CD4-positive, alpha-beta T cell (primary cell): ENCODE data around the gene RAPGEF5. TPM values are rescaled to one million over a fixed set of nuclear protein-coding genes. Genes with fewer than 3 reads are reported as not detected.

ENCODE experiments used
- ATAC-seq: fragments of 200-7000 bp; cut with Tn5 transposase; one replicate; pipeline ENCODE4 v1.10.0; 2022; ENCODE audit warnings: mild to moderate bottlenecking; ENCODE audit not compliant: poor library complexity
- CTCF ChIA-PET: fragments of 350-600 bp; sonication (Branson Sonifier 250); formaldehyde crosslinking; loops from one replicate; lab custom pipeline; 2021; ENCODE audit warnings: antibody characterized with exemption, inconsistent platforms; lab: Charles Lee
- POLR2A ChIA-PET: fragments of 350-600 bp; sonication (Branson Sonifier 250); formaldehyde crosslinking; loops from one replicate; lab custom pipeline; 2021; ENCODE audit warnings: antibody characterized with exemption, inconsistent platforms; lab: Charles Lee
- DNase-seq, 14 experiments: peaks; one replicate each; pipeline ENCODE4 v3.0.0-alpha.2; 2013 to 2020; ENCODE audit warnings: mixed read lengths in 2 of 14
- H3K27ac ChIP-seq, 2 donors: one replicate each; pipeline versions ENCODE4 v1.5.1 to v1.7.0; 2013; ENCODE audit warnings: low read length in 2 of 2, low read depth in 1 of 2, mild to moderate bottlenecking in 1 of 2
- H3K27me3 ChIP-seq, 2 experiments: 1 replicate in 1 of 2; 2 replicates in 1 of 2; pipeline versions ENCODE4 v1.6.1 to v1.7.0; 2013; ENCODE audit warnings: low read length in 2 of 2, control low read depth in 1 of 2, mild to moderate bottlenecking in 1 of 2, moderate library complexity in 1 of 2; ENCODE audit not compliant: insufficient read depth in 2 of 2, control insufficient read depth in 1 of 2
- H3K36me3 ChIP-seq: one replicate; pipeline ENCODE4 v1.6.1; 2013; ENCODE audit warnings: low read length, control low read depth; ENCODE audit not compliant: insufficient read depth
- H3K4me1 ChIP-seq: one replicate; pipeline ENCODE4 v1.6.1; 2013; ENCODE audit warnings: low read length, control low read depth; ENCODE audit not compliant: insufficient read depth
- H3K4me3 ChIP-seq: one replicate; pipeline ENCODE4 v1.5.1; 2013; ENCODE audit warnings: mild to moderate bottlenecking, low read length, moderate library complexity
- H3K9me3 ChIP-seq, 2 experiments: 1 replicate in 1 of 2; 2 replicates in 1 of 2; pipeline versions ENCODE4 v1.6.1 to v1.7.0; 2013; ENCODE audit warnings: low read length in 2 of 2, mild to moderate bottlenecking in 2 of 2, control low read depth in 1 of 2, moderate library complexity in 1 of 2; ENCODE audit not compliant: control insufficient read depth in 1 of 2, insufficient read depth in 1 of 2
- H3K27ac Mint-ChIP-seq: one replicate; pipeline ENCODE4 v1.8.0; 2020; ENCODE audit warnings: mixed read lengths
- H3K27me3 Mint-ChIP-seq: one replicate; pipeline ENCODE4 v1.8.0; 2021; ENCODE audit warnings: mixed read lengths
- H3K36me3 Mint-ChIP-seq: one replicate; pipeline ENCODE4 v1.8.0; 2021; ENCODE audit warnings: low read depth, mixed read lengths
- H3K4me1 Mint-ChIP-seq: one replicate; pipeline ENCODE4 v1.8.0; 2021; ENCODE audit warnings: low read depth, mixed read lengths
- H3K4me3 Mint-ChIP-seq: one replicate; pipeline ENCODE4 v1.8.0; 2020; ENCODE audit warnings: mild to moderate bottlenecking, mixed read lengths
- H3K9me3 Mint-ChIP-seq: one replicate; pipeline ENCODE4 v1.8.0; 2020; ENCODE audit warnings: mixed read lengths
- intact Hi-C, 2 experiments: fragments of 100-400 bp; cut with DNase I in 1 of 2; cut with micrococcal nuclease in 1 of 2; formaldehyde crosslinking; loops; one replicate each; pipeline versions ENCODE4 v1.15.1 to v1.9.0; 2023 to 2025; cut with DNase I, micrococcal nuclease
- total RNA-seq, 174 experiments: library from RNA in 2 of 174; stranded (reverse) in 2 of 174; gene quantifications; one replicate each; pipeline ENCODE4 v1.2.3 and lab custom pipeline; 2021 to 2026
- TF ChIP-seq, protein P1 (sequence below): fragments of 200-600 bp; IDR thresholded peaks from one replicate; pipeline ENCODE4 v1.8.0; 2022; ENCODE audit warnings: antibody characterized with exemption, mild to moderate bottlenecking

RAPGEF5 gene
- total RNA-seq, 2 experiments from 2014 or later: 0.17 TPM; not detected in 1

DNA sequence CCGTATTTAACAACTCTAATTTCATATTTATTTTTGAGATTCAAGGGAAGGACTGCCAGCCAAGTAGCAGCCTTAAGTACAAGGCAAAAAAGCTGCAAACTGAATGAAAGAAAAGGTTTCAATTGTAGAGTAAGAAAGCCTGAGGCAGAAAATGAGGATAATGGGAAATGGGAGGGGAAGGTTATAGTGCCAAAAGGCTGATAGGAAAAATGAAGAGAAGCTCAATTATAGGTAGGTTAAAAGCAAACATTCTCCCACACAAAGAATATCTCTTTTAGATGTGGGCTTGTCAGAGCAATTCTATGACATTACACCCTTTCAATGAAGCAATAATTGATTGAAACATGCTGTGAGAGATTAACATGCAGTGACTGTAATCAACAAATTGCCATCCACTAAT is 175.3 kb downstream of the RAPGEF5 start:
- no peak for DNase-seq
- CTCF ChIA-PET: no interaction called here
- Histone ChIP-seq H3K27me3 (peaks cover 0 to 4% of the 10 kb centered on the region in 2 experiments), H3K9me3 (no peaks in the 10 kb centered on the region), H3K4me1 (no peaks in the 10 kb centered on the region), H3K27ac (no peak overlapping the region), H3K36me3 (no peaks in the 10 kb centered on the region), H3K4me3 (no peak overlapping the region)
- Mint-ChIP-seq H3K27me3 (peaks cover 28% of the 10 kb centered on the region), H3K4me1 (no peaks in the 10 kb centered on the region), H3K4me3 (no peak overlapping the region), H3K9me3 (no peaks in the 10 kb centered on the region), H3K27ac (no peak overlapping the region), H3K36me3 (no peaks in the 10 kb centered on the region)
- intact Hi-C loops: no loop called here
- ATAC-seq: no peak
- POLR2A ChIA-PET: no interaction called here
- TF ChIP-seq, protein P1, sequence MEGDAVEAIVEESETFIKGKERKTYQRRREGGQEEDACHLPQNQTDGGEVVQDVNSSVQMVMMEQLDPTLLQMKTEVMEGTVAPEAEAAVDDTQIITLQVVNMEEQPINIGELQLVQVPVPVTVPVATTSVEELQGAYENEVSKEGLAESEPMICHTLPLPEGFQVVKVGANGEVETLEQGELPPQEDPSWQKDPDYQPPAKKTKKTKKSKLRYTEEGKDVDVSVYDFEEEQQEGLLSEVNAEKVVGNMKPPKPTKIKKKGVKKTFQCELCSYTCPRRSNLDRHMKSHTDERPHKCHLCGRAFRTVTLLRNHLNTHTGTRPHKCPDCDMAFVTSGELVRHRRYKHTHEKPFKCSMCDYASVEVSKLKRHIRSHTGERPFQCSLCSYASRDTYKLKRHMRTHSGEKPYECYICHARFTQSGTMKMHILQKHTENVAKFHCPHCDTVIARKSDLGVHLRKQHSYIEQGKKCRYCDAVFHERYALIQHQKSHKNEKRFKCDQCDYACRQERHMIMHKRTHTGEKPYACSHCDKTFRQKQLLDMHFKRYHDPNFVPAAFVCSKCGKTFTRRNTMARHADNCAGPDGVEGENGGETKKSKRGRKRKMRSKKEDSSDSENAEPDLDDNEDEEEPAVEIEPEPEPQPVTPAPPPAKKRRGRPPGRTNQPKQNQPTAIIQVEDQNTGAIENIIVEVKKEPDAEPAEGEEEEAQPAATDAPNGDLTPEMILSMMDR: no peak

DNA sequence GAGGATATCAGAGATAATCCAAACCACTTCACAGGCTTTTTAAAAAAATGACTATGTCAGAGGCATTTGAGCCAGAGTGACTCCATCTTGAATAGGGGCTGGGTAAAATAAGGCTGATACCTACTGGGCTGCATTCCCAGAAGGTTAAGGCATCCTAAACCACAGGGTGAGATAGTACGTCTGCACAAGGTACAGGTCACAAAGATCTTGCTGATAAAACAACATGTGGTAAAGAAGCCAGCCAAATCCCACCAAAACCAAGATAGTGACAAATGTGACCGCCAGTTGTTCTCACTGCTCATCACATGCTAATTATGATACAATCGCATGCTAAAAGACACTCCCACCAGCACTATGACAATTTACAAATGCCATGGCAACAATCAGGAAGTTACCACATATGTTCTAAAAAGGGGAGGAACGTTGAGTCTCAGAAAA is 177.5 kb downstream of the RAPGEF5 start:
- Mint-ChIP-seq H3K4me1 (no peaks in the 10 kb centered on the region), H3K4me3 (no peak overlapping the region), H3K9me3 (no peaks in the 10 kb centered on the region), H3K27me3 (peaks cover 34% of the 10 kb centered on the region), H3K36me3 (no peaks in the 10 kb centered on the region), H3K27ac (no peak overlapping the region)
- POLR2A ChIA-PET: no interaction called here
- ATAC-seq (no peak), DNase-seq (no peak)
- TF ChIP-seq, protein P1: no peak
- peaks cover 0 to 4% of the 10 kb centered on the region in 2 experiments for H3K27me3 ChIP-seq
- H3K9me3 ChIP-seq: no peaks in the 10 kb centered on the region
- CTCF ChIA-PET: interaction anchor here (1.2 kb wide), 1 partner anchor 10 kb away, joined by 3 read pairs; no protein-coding TSS in a partner anchor
- intact Hi-C loops: no loop called here
- H3K36me3 ChIP-seq: no peaks in the 10 kb centered on the region
- no peak overlapping the region for H3K27ac ChIP-seq
- no peak overlapping the region for H3K4me3 ChIP-seq
- no peaks in the 10 kb centered on the region for H3K4me1 ChIP-seq

DNA sequence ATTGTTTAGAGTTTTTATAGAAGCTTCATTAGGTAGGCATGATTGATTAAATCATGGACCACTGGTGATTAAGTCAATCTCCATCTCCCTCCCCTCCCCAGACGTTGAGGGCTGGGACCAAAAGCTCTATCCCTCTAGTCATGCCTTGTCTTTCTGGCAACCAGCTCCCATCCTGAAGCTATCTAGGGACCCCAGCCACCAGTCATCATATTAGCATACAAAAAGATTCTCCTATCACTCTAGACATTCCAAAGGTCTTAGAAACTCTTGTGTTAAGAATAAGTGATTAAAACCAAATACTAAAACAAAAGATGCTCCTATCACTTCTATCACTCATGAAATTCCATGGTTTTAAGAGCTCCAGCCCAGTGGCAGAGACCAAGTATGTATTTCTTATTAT is 178.2 kb downstream of the RAPGEF5 start:
- intact Hi-C loops: no loop called here
- H3K36me3 ChIP-seq: no peaks in the 10 kb centered on the region
- ATAC-seq (no peak), DNase-seq (no peak)
- TF ChIP-seq, protein P1: no peak
- peaks cover 0 to 4% of the 10 kb centered on the region in 2 experiments for H3K27me3 ChIP-seq
- Mint-ChIP-seq H3K9me3 (no peaks in the 10 kb centered on the region), H3K4me1 (peaks cover 3% of the 10 kb centered on the region), H3K4me3 (no peak overlapping the region), H3K36me3 (no peaks in the 10 kb centered on the region), H3K27me3 (peaks cover 33% of the 10 kb centered on the region), H3K27ac (no peak overlapping the region)
- H3K9me3 ChIP-seq: no peaks in the 10 kb centered on the region
- ChIA-PET POLR2A (no interaction called here), CTCF (interaction anchor here (1.2 kb wide), 1 partner anchor 10 kb away, joined by 3 read pairs; no protein-coding TSS in a partner anchor)
- no peaks in the 10 kb centered on the region for H3K4me1 ChIP-seq
- no peak overlapping the region for H3K27ac ChIP-seq
- H3K4me3 ChIP-seq: no peak overlapping the region
